Measurements from ENCODE around the gene NEK1.
"Not testable (repeated sequence)": the region's sequence is repeated elsewhere in the genome, so short reads cannot be mapped to it uniquely, and the experiment has no call there.

NEK1 gene

DNA sequence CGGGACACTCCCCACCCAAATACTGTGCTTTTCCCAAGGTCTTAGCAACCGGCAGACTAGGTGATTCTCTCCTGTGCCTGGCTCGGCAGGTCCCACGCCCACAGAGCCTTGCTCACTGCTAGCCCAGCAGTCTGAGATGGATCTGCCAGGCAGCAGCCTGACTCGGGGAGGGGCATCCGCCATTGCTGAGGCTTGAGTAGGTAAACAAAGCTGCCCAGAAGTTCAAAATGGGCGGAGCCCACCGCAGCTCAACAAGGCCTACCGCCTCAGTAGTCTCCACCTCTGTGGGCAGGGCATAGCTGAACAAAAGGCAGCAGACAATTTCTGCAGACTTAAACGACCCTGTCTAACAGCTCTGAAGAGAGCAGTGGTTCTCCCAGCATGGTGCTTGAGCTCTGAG is 163.4 kb downstream of the NEK1 start:
- H3K4me1 ChIP-seq (ENCODE audit: control insufficient read depth, insufficient read depth, low read length); H3K27me3 ChIP-seq (ENCODE audit: control insufficient read depth, insufficient read depth, low read length); H3K9ac ChIP-seq (ENCODE audit: low read depth, low read length): not testable (repeated sequence)

DNA sequence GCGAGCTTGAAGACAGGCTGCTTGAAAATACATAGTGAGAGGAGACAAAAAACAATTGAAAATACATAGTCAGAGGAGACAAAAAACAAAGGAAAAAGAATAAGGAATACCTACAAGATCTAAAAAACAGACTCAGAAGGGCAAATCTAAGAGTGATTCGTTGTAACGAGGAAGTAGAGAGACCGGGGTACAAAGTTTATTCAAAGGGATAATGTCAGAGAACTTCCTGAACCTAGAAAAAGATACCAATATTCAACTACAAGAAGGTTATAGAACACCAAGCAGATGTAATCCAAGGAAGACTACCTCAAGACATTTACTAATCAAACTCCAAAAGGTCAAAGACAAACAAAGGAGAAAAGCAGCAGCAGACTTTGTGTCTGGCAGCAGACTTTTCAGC is 165.6 kb downstream of the NEK1 start:
- H3K4me3 ChIP-seq (ENCODE audit: low read depth, low read length) = no peak overlapping the region
- H3K27ac ChIP-seq (ENCODE audit: low read depth, low read length) = no peak overlapping the region
- no peak overlapping the region for H3K9ac ChIP-seq (ENCODE audit: low read depth, low read length)
- no peaks in the 10 kb centered on the region for H3K36me3 ChIP-seq (ENCODE audit: control insufficient read depth, insufficient read depth, low read length)
- H3K4me1 ChIP-seq (ENCODE audit: control insufficient read depth, insufficient read depth, low read length) = no peaks in the 10 kb centered on the region
- H3K27me3 ChIP-seq (ENCODE audit: control insufficient read depth, insufficient read depth, low read length) = no peaks in the 10 kb centered on the region
- H3K9me3 ChIP-seq (ENCODE audit: control insufficient read depth, insufficient read depth, low read length) = peaks cover 5% of the 10 kb centered on the region; the same call in 1 of the 2 replicates

More for the DNA sequence above, 163.4 kb downstream of the NEK1 start:
- not testable (repeated sequence) for H3K36me3 ChIP-seq (ENCODE audit: control insufficient read depth, insufficient read depth, low read length); H3K27ac ChIP-seq (ENCODE audit: low read depth, low read length); H3K4me3 ChIP-seq (ENCODE audit: low read depth, low read length); H3K9me3 ChIP-seq (ENCODE audit: control insufficient read depth, insufficient read depth, low read length)

DNA sequence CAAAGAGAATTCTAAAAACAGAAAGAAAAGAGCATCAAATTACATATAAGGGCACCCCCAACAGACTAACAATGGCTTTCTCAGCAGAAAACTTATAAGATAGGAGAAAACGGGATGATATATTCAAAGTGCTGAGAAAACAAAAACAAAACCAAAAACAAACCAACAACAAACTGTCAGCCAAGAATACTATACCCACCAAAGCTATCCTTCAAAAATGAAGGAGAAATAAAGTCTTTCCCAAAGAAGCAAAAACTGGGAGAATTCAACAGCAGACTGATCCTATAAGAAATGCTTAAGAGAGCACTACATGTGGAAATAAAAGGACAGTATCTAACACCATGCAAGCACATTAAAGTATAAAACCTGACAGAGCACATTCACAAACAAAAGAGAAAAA is 168.6 kb downstream of the NEK1 start:
- H3K4me1 ChIP-seq (ENCODE audit: control insufficient read depth, insufficient read depth, low read length) = 0 out of 2 replicates have a peak, but pooled peaks cover 3% of the 10 kb centered on the region
- peaks cover 5% of the 10 kb centered on the region; the same call in 1 of the 2 replicates for H3K9me3 ChIP-seq (ENCODE audit: control insufficient read depth, insufficient read depth, low read length)
- H3K36me3 ChIP-seq (ENCODE audit: control insufficient read depth, insufficient read depth, low read length) = no peaks in the 10 kb centered on the region
- H3K27me3 ChIP-seq (ENCODE audit: control insufficient read depth, insufficient read depth, low read length) = no peaks in the 10 kb centered on the region
- H3K9ac ChIP-seq (ENCODE audit: low read depth, low read length) = no peak overlapping the region
- no peak overlapping the region for H3K4me3 ChIP-seq (ENCODE audit: low read depth, low read length)
- no peak overlapping the region for H3K27ac ChIP-seq (ENCODE audit: low read depth, low read length)

DNA sequence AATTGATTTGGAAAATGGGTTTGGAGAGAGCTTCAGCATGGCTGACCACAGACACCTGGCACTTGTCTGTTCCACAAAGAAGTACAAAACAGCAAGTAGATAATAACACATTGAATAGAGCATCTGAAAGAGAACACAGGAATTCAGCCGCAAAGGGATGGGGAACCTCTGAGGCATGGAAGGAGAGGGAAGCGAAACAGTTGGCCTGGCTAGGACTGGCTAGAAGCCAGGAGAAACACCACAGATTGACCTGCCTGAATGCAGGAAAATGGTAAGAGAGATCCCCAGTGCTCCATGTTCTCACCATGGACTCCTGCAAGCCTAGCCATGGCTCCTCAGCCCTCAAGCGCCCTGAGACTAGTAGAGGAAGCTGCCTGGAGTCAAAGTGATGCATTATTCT is 171.9 kb downstream of the NEK1 start:
- Histone ChIP-seq H3K9me3 (ENCODE audit: control insufficient read depth, insufficient read depth, low read length) (peaks cover 5% of the 10 kb centered on the region; the same call in 1 of the 2 replicates), H3K4me1 (ENCODE audit: control insufficient read depth, insufficient read depth, low read length) (0 out of 2 replicates have a peak, but pooled peaks cover 3% of the 10 kb centered on the region), H3K4me3 (ENCODE audit: low read depth, low read length) (no peak overlapping the region), H3K27me3 (ENCODE audit: control insufficient read depth, insufficient read depth, low read length) (no peaks in the 10 kb centered on the region), H3K27ac (ENCODE audit: low read depth, low read length) (no peak overlapping the region), H3K36me3 (ENCODE audit: control insufficient read depth, insufficient read depth, low read length) (no peaks in the 10 kb centered on the region), H3K9ac (ENCODE audit: low read depth, low read length) (no peak overlapping the region)

DNA sequence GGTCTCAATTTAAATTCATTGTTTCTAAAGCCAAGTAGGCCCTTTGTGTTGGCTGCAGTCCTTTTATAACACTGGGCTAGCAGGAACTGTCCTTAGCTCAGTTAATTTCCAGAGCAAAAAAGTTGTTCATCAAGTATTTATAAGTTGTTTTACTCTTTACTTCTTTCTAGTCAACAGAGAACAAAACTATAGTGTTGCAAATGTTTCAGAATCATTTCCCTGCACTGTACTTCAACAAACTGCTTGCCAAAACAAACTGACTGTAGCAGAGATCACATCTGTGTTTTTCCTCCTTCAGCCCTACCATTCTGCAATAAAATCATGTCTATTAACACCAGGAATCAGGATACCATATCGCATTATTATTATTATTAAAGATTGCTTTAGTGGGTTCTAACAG is 173.1 kb downstream of the NEK1 start:
- Histone ChIP-seq H3K9me3 (ENCODE audit: control insufficient read depth, insufficient read depth, low read length) (peaks cover 5% of the 10 kb centered on the region; the same call in 1 of the 2 replicates), H3K36me3 (ENCODE audit: control insufficient read depth, insufficient read depth, low read length) (no peaks in the 10 kb centered on the region), H3K27ac (ENCODE audit: low read depth, low read length) (no peak overlapping the region), H3K4me1 (ENCODE audit: control insufficient read depth, insufficient read depth, low read length) (0 out of 2 replicates have a peak, but pooled peaks cover 3% of the 10 kb centered on the region), H3K4me3 (ENCODE audit: low read depth, low read length) (no peak overlapping the region), H3K27me3 (ENCODE audit: control insufficient read depth, insufficient read depth, low read length) (no peaks in the 10 kb centered on the region), H3K9ac (ENCODE audit: low read depth, low read length) (no peak overlapping the region)

DNA sequence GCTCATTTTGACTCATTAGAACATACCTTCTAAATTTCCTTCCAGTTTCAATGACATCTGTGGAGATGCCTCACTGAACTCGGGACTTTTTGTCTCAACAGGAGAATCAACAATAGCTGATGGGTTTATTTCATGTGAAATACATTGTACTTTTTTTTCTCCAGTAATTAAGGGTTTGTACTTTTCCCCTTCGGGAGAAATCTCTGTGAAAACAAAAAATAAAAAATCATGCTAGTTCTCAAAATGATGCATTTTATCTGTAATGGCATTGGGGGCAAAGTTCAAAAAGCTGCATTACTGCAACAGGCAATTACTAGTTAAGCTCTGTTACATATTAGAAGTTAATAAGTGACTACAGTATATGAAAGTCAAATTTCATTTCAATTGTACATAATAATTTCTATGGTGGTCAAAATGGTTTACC is 174.3 kb downstream of the NEK1 start:
- H3K4me1 ChIP-seq (ENCODE audit: control insufficient read depth, insufficient read depth, low read length) = 0 out of 2 replicates have a peak, but pooled peaks cover 3% of the 10 kb centered on the region
- no peak overlapping the region for H3K4me3 ChIP-seq (ENCODE audit: low read depth, low read length)
- no peak overlapping the region for H3K9ac ChIP-seq (ENCODE audit: low read depth, low read length)

DNA sequence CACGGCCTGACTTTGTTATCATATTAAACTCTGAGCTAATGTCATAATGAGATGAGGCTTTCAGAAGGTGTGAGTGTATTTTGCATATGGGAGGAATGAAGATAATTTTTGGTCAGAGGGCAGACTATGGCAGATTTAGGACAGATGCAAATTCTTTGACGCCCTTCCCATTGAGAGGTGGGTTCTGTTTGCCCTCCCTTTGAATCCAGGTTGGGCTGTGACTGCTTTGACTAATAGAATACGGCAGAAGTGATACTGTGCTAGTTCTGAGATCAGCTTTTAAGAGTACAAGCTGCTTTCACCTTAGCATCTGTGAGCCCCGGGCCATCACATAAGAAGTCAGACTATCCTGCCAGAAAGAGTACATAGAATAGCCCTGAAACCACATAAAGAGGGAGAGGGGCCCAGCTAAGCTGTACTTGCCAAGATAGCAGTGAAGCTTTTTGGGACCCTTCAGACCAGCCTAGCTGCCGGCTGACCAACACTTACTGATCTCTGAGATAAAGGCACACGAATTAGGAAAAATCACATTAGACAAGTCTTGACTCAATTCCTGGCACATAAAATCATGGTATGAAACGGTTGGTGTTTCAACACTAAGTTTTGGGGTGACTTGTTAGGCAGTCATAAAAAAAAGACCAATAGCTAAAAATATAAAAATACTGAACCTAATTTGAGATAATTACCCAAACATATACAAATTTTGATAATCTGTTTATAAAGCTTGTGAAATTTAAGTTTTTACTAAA is 174.9 kb downstream of the NEK1 start:
- Histone ChIP-seq H3K4me1 (ENCODE audit: control insufficient read depth, insufficient read depth, low read length) (0 out of 2 replicates have a peak, but pooled peaks cover 3% of the 10 kb centered on the region), H3K4me3 (ENCODE audit: low read depth, low read length) (no peak overlapping the region), H3K27ac (ENCODE audit: low read depth, low read length) (no peak overlapping the region), H3K9ac (ENCODE audit: low read depth, low read length) (no peak overlapping the region), H3K36me3 (ENCODE audit: control insufficient read depth, insufficient read depth, low read length) (no peaks in the 10 kb centered on the region), H3K9me3 (ENCODE audit: control insufficient read depth, insufficient read depth, low read length) (no peaks in the 10 kb centered on the region), H3K27me3 (ENCODE audit: control insufficient read depth, insufficient read depth, low read length) (no peaks in the 10 kb centered on the region)

More for the DNA sequence above, 174.3 kb downstream of the NEK1 start:
- Histone ChIP-seq H3K36me3 (ENCODE audit: control insufficient read depth, insufficient read depth, low read length) (no peaks in the 10 kb centered on the region), H3K27me3 (ENCODE audit: control insufficient read depth, insufficient read depth, low read length) (no peaks in the 10 kb centered on the region), H3K9me3 (ENCODE audit: control insufficient read depth, insufficient read depth, low read length) (no peaks in the 10 kb centered on the region), H3K27ac (ENCODE audit: low read depth, low read length) (no peak overlapping the region)

DNA sequence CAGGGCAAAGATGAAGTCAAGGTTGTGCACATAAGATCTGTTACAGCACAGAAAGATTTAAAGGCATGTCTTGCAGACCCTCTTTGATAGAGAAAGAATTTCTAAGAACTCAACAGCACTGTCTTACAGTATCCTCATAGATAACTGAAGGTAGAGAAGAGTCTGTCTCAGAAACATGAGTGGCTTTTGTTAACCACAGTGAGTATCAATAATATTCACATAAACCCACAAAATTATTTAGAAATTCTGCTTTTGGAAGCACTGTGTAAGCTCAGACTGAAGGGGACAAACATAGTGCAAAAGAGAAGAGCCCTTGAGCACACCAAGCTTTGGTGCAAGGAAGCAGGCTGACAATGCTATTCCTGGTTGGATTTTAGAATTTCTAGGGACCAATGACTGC is 175.6 kb downstream of the NEK1 start:
- Histone ChIP-seq H3K9me3 (ENCODE audit: control insufficient read depth, insufficient read depth, low read length) (no peaks in the 10 kb centered on the region), H3K36me3 (ENCODE audit: control insufficient read depth, insufficient read depth, low read length) (no peaks in the 10 kb centered on the region), H3K9ac (ENCODE audit: low read depth, low read length) (no peak overlapping the region), H3K27me3 (ENCODE audit: control insufficient read depth, insufficient read depth, low read length) (no peaks in the 10 kb centered on the region), H3K4me3 (ENCODE audit: low read depth, low read length) (no peak overlapping the region), H3K27ac (ENCODE audit: low read depth, low read length) (no peak overlapping the region), H3K4me1 (ENCODE audit: control insufficient read depth, insufficient read depth, low read length) (0 out of 2 replicates have a peak, but pooled peaks cover 3% of the 10 kb centered on the region)

DNA sequence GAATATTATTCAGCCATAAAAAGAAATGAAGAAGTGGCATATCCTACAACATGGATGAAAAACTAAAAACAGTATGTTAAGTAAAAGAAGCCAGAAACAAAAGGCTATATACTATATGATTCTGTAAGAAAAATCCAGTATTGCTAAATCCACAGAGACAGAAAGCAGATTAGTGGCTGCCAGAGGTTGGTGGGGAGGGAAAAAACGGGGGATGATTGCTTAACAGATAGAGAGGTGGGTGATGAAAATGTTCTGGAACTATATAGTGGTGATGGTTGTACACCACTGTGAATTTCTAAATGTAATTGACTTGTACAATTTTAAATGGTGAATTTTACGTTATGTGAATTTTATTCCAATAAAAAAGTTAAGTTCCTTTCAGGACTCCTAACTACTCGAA is 184.0 kb downstream of the NEK1 start:
- H3K36me3 ChIP-seq (ENCODE audit: control insufficient read depth, insufficient read depth, low read length) = peaks cover 4% of the 10 kb centered on the region; the same call in 1 of the 2 replicates
- H3K9ac ChIP-seq (ENCODE audit: low read depth, low read length) = no peak overlapping the region
- no peaks in the 10 kb centered on the region for H3K27me3 ChIP-seq (ENCODE audit: control insufficient read depth, insufficient read depth, low read length)
- H3K4me3 ChIP-seq (ENCODE audit: low read depth, low read length) = no peak overlapping the region
- H3K27ac ChIP-seq (ENCODE audit: low read depth, low read length) = no peak overlapping the region
- no peaks in the 10 kb centered on the region for H3K4me1 ChIP-seq (ENCODE audit: control insufficient read depth, insufficient read depth, low read length)
- H3K9me3 ChIP-seq (ENCODE audit: control insufficient read depth, insufficient read depth, low read length) = no peaks in the 10 kb centered on the region

DNA sequence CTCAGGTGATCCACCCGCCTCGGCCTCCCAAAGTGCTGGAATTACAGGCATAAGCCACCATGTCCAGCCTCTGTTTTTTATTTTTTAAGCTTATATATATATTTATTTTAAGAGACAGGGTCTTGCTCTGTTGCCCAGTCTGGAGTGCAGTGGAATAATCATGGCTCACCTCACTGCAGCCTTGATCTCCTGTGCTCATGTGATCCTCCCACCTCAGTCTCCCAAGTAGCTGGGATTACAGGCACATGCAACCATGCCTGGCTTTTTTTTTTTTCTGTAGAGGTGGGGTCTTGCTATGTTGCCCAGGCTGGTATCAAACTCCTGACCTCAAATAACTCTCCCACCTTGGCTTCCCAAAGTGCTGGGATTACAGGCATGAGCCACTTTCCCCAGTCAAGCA is 184.7 kb downstream of the NEK1 start:
- not testable (repeated sequence) for H3K9me3 ChIP-seq (ENCODE audit: control insufficient read depth, insufficient read depth, low read length); H3K4me3 ChIP-seq (ENCODE audit: low read depth, low read length); H3K27me3 ChIP-seq (ENCODE audit: control insufficient read depth, insufficient read depth, low read length); H3K36me3 ChIP-seq (ENCODE audit: control insufficient read depth, insufficient read depth, low read length); H3K27ac ChIP-seq (ENCODE audit: low read depth, low read length); H3K4me1 ChIP-seq (ENCODE audit: control insufficient read depth, insufficient read depth, low read length); H3K9ac ChIP-seq (ENCODE audit: low read depth, low read length)

DNA sequence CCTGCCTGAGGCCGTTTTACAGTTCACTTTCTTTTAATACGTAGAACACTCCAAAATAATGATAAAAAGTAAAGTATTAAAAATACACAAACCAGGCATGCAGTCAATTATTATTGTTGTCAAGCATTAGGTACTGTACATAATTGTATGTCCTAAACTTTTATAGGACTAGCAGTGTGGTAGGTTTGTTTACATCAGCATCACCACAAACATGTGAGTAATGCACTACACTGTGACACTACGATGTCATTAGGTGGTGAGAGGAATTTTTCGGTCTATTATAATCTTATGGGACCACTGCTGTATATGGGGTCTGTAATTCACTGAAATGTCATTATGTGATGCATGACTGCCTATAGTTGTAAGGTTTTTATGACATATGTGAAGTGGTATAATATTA is 192.1 kb downstream of the NEK1 start:
- H3K9me3 ChIP-seq (ENCODE audit: control insufficient read depth, insufficient read depth, low read length) = no peaks in the 10 kb centered on the region
- H3K27me3 ChIP-seq (ENCODE audit: control insufficient read depth, insufficient read depth, low read length) = no peaks in the 10 kb centered on the region
- H3K9ac ChIP-seq (ENCODE audit: low read depth, low read length) = no peak overlapping the region
- H3K27ac ChIP-seq (ENCODE audit: low read depth, low read length) = no peak overlapping the region
- no peak overlapping the region for H3K4me3 ChIP-seq (ENCODE audit: low read depth, low read length)
- H3K36me3 ChIP-seq (ENCODE audit: control insufficient read depth, insufficient read depth, low read length) = peaks cover 4% of the 10 kb centered on the region; the same call in 1 of the 2 replicates
- H3K4me1 ChIP-seq (ENCODE audit: control insufficient read depth, insufficient read depth, low read length) = no peaks in the 10 kb centered on the region

All from HUES48 (cell line).